Frontal cortex (tissue), 4 donors: Measurements from ENCODE around the gene PRSS1. TPM values are rescaled to one million over a fixed set of nuclear protein-coding genes. Genes with fewer than 3 reads are reported as not detected.
"Not testable (repeated sequence)": the region's sequence is repeated elsewhere in the genome, so short reads cannot be mapped to it uniquely, and the experiment has no call there.

ENCODE experiments used
- DNase-seq, 2 donors: peaks; one replicate each; pipeline ENCODE4 v3.0.0; 2012; ENCODE audit warnings: low spot score in 2 of 2
- FAIRE-seq: peaks from 2 replicates; lab custom pipeline; 2012; peaks lifted over from hg19 to GRCh38; lab: Jason Lieb, UNC
- total RNA-seq: library from RNA; depleted of rRNA; stranded (reverse); fragments of >200 nt; gene quantifications from one replicate; pipeline ENCODE4 v1.2.3, GENCODE V29; 2014
- donor health status: control.
- donor health status: control.
- donor health status: control.

The PRSS1 gene
- total RNA-seq, 1 donor from 2014 or later: not detected

GRCh38 chr7:142745091-142745635 lies 4.1 kb upstream of the PRSS1 start:
- DNase-seq: no peak
- FAIRE-seq: no peak

GRCh38 chr7:142745745-142746144 lies 3.5 kb upstream of the PRSS1 start:
- DNase-seq: no peak
- no peak for FAIRE-seq

- DNase-seq (no peak), FAIRE-seq (no peak)
Measured at GRCh38 chr7:142746264-142746663, 3.0 kb upstream of the PRSS1 start.

- not testable (repeated sequence) for FAIRE-seq
Measured at GRCh38 chr7:142748410-142748809, 862 bp upstream of the PRSS1 start.

GRCh38 chr7:142750321-142750938 lies 1.2 kb downstream of the PRSS1 start:
- FAIRE-seq (no peak), DNase-seq (no peak)

More at GRCh38 chr7:142748410-142748809, 862 bp upstream of the PRSS1 start:
- not testable (repeated sequence) for DNase-seq

GRCh38 chr7:142751526-142752175 lies 2.4 kb downstream of the PRSS1 start:
- not testable (repeated sequence) for FAIRE-seq, DNase-seq

DNA sequence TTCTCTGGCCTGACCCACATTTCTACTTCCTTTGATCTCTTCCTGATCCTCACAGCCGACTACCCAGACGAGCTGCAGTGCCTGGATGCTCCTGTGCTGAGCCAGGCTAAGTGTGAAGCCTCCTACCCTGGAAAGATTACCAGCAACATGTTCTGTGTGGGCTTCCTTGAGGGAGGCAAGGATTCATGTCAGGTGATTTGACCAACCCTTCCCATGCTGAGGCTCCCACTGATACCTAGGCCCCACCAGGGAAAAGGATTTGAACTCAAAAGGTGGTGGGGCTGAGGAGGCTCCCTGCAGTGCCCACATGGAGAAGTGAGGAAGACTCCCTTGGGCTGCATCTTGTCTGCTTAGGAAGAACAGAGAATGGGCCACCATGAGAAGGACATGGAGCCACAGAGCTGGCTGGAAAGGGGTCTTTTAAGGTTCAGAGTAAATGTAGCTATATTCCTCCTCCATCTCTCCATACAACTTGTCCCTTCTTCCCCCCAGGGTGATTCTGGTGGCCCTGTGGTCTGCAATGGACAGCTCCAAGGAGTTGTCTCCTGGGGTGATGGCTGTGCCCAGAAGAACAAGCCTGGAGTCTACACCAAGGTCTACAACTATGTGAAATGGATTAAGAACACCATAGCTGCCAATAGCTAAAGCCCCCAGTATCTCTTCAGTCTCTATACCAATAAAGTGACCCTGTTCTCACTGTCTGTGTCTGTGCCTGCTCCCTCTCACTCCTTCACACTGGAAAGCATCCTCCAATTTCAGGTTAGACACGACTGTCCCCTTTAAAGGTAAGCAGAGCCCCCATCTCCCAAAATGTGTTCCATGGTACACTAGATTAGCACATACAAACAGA lies 3.3 kb downstream of the PRSS1 start:
- no peak for FAIRE-seq
- DNase-seq: no peak

DNA sequence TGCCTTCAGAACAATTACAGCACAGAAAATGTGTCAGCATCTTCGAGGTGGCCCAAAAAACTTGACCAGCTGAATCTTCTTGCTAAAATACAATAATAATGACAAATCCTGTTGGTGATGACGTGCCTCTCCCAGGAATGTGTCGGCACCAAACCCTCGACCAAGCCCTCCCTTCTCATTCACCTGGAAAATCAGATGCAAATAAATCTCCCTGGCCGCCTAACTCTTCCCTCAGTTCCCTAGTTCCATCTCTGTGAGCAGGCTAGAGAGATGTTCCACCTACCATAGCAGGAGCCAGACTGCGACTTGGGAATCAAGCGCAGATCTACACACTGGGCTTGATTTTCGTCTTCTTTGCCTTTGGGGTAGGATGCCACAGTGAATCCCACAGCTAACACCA lies 4.1 kb downstream of the PRSS1 start:
- FAIRE-seq (no peak), DNase-seq (no peak)

GRCh38 chr7:142753925-142754491 lies 4.7 kb downstream of the PRSS1 start:
- DNase-seq, FAIRE-seq: not testable (repeated sequence)

- FAIRE-seq: no peak
- DNase-seq: no peak
Measured at GRCh38 chr7:142754681-142755575, 5.7 kb downstream of the PRSS1 start.

GRCh38 chr7:142758312-142758711 lies 9.0 kb downstream of the PRSS1 start:
- not testable (repeated sequence) for DNase-seq, FAIRE-seq

DNA sequence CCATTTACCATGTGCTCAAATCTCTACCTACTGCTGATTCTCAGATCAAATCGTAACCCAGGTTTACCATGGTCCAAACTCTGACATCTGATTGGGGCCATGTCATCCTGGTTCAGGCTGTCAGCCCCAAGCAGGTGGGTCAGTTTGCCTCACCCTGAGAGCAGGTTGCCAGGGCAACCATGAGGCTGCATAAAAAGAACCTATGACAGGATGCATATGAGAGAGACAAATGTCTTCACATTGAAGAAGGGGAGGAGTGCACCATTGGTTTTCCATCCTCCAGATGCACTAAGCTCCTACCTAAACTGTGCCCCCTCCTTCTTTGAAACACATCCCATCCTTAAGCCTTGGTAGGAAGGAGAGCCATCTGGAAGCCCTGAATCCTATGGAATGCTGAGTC lies 10.2 kb downstream of the PRSS1 start:
- DNase-seq: no peak
- FAIRE-seq: no peak

GRCh38 chr7:142760071-142760642 lies 10.9 kb downstream of the PRSS1 start:
- FAIRE-seq: no peak
- no peak for DNase-seq

DNA sequence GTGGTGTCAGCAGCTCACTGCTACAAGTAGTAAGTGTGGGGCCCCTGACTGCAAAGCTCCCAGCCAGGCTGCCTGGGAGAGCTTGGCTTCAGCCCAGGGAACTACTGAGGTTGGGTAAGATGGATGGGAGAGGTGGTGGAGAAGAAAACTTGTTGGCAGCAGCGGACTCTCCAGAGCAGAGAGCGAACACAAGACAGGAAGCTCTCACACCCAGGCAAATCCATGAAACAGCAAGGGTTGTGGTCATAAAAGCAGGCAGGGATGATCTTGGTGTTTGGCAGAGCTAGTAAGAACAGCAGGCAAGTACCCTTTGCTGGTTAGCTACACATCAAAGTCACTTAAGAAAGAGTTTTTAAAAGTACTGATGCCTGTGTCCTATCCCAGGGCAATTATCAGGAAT lies 12.3 kb downstream of the PRSS1 start:
- DNase-seq, FAIRE-seq: not testable (repeated sequence)

DNA sequence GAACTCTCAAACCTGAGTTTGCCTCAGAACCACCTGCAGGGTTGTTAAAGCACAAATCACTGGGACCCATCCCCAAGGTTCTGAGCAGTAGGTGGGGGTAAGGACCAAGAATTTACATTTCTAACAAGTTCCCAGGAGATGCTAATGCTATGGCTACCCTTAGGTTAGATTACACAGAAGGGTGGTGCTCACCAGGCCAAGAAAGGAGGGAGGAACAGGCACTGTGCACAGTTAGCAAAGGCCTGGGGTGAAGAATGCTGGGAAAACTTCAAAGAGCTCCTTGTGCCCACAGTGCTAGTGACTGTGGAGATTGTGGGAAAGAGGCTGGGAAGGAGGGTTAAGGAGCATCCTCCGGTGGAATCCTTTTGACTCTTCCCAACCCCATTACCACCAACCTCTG lies 12.8 kb downstream of the PRSS1 start:
- FAIRE-seq: no peak
- DNase-seq: no peak

DNA sequence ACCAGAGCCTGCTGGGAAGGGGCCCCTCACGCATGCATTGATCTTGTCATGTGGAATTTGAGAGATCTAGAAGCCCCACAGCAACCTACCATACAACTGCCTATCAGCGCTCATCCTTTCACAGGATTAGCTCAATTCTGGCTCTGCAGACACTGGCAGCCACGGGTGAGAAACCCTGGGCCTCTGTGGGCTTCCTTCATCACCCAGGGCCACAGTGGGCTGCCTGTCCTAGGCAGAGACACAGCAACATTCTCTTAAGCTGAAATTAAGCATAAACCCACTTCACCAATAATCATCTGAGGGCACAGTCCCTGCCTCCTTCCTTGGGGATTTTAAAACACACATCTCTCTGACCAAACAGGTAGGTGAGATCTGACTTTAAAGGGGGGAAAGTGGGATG lies 18.2 kb downstream of the PRSS1 start:
- DNase-seq: no peak
- no peak for FAIRE-seq

DNA sequence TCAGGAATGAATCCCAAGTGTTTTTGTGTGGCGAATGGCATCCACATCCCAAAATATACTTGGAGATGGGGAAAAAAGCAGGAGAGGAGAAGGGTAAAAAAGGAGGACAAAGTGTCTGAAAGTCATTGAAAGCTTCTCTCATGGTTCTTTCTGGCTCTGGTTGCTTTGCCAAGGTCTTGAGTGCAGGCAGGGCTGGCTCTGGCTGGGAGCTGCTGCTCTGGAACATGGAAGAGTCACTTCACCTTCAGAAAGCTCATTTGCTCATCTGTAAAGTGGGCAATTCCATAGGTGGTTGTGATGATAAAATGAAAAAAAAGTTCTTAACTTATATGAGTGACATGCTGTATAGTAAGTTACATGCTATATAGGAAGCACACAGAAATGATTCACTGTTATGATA lies 18.6 kb downstream of the PRSS1 start:
- DNase-seq (no peak), FAIRE-seq (no peak)

DNA sequence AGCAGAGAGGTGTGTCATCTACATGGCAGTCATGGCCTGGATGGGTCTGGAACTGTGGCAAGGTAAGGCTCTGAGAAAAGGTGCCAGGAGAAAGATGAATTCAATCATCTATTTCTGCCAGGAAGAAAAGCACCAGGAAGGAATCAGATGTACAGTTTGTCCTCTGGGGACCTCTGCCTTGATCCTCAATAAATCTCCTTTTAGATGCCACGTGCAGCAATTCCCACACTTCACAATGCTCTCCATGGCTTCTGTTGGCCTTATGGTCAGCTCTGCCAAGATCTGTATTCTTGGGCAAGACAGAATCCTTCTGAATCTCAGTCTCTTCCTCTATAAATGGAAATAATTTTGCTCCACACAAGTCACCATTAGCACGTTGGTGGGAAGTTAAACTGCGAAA lies 19.6 kb downstream of the PRSS1 start:
- FAIRE-seq, DNase-seq: not testable (repeated sequence)
